Stimulated activated CD8-positive, alpha-beta memory T cell treated with anti-CD3 and anti-CD28 coated beads, Interleukin-7, amount 100 ng/mL, for 24 hours (primary cell): ENCODE measurements around the gene NUDT19.
"Not testable (repeated sequence)": the region's sequence is repeated elsewhere in the genome, so short reads cannot be mapped to it uniquely, and the experiment has no call there.

Experiments used
- DNase-seq: peaks from one replicate; pipeline ENCODE4 v3.0.0-alpha.2; 2020; ENCODE audit warnings: low read depth

The NUDT19 gene

GRCh38 chr19:32675720-32676185, 15.9 kb upstream of the NUDT19 start, which contains the start of gene RGS9BP:
Gene RGS9BP, plus strand, starts transcription at chr19:32675848. Its CDS starts 416 bp downstream, at chr19:32676264.
- no peak for DNase-seq

GRCh38 chr19:32676186-32676894, 15.3 kb upstream of the NUDT19 start:
- no peak for DNase-seq

- DNase-seq: no peak
Observed at GRCh38 chr19:32676895-32677359, 14.7 kb upstream of the NUDT19 start.

- DNase-seq: no peak
Observed at GRCh38 chr19:32677657-32678056, 14.0 kb upstream of the NUDT19 start.

GRCh38 chr19:32680986-32681385, 10.6 kb upstream of the NUDT19 start:
- DNase-seq: no peak

GRCh38 chr19:32682317-32682716, 9.3 kb upstream of the NUDT19 start:
- no peak for DNase-seq

GRCh38 chr19:32686847-32687475, 4.7 kb upstream of the NUDT19 start:
- no peak for DNase-seq

- no peak for DNase-seq
Observed at GRCh38 chr19:32687681-32688080, 3.9 kb upstream of the NUDT19 start.

- no peak for DNase-seq
Observed at GRCh38 chr19:32688311-32688710, 3.3 kb upstream of the NUDT19 start.

GRCh38 chr19:32691952-32692726, 518 bp downstream of the NUDT19 start:
- DNase-seq: no peak

GRCh38 chr19:32692727-32693061, 1.1 kb downstream of the NUDT19 start:
- no peak for DNase-seq

- DNase-seq: not testable (repeated sequence)
Observed at GRCh38 chr19:32693151-32694108, 1.8 kb downstream of the NUDT19 start.

- not testable (repeated sequence) for DNase-seq
Observed at GRCh38 chr19:32694316-32694715, 2.7 kb downstream of the NUDT19 start.

GRCh38 chr19:32694851-32695250, 3.2 kb downstream of the NUDT19 start:
- not testable (repeated sequence) for DNase-seq

- DNase-seq: not testable (repeated sequence)
Observed at GRCh38 chr19:32695506-32695905, 3.9 kb downstream of the NUDT19 start.

GRCh38 chr19:32696771-32697170, 5.2 kb downstream of the NUDT19 start:
- DNase-seq: not testable (repeated sequence)

GRCh38 chr19:32700129-32700528, 8.5 kb downstream of the NUDT19 start:
- not testable (repeated sequence) for DNase-seq

GRCh38 chr19:32702010-32702409, 10.4 kb downstream of the NUDT19 start:
- DNase-seq: no peak

GRCh38 chr19:32704006-32704405, 12.4 kb downstream of the NUDT19 start:
- not testable (repeated sequence) for DNase-seq

- no peak for DNase-seq
Observed at GRCh38 chr19:32708457-32708856, 16.8 kb downstream of the NUDT19 start.

- no peak for DNase-seq
Observed at GRCh38 chr19:32709032-32709431, 17.4 kb downstream of the NUDT19 start.
